GM18499 (cell line): ENCODE data around the gene SORCS2.
"Not testable (repeated sequence)": the region's sequence is repeated elsewhere in the genome, so short reads cannot be mapped to it uniquely, and the experiment has no call there.

Experiments
- ATAC-seq: cut with Tn5 transposase; IDR thresholded peaks from one replicate; pipeline ENCODE4 v1.9.1; 2021; ENCODE audit warnings: moderate number of reproducible peaks; ENCODE audit not compliant: insufficient read depth, unreplicated experiment

SORCS2 gene

DNA sequence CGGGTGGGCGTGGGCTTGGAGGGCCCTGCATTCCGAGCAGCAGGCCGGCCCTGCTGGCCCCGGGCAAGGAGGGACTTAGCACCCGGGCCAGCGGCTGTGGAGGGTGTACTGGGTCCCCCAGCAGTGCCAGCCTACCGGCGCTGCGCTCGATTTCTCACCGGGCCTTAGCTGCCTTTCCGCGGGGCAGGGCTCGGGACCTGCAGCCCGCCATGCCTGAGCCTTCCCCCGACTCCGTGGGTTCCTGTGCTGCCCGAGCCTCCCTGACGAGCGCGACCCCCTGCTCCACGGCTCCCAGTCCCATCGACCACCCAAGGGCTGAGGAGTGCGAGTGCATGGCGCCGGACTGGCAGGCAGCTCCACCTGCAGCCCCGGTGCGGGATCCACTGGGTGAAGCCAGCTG is 22.8 kb downstream of the SORCS2 start:
- not testable (repeated sequence) for ATAC-seq

DNA sequence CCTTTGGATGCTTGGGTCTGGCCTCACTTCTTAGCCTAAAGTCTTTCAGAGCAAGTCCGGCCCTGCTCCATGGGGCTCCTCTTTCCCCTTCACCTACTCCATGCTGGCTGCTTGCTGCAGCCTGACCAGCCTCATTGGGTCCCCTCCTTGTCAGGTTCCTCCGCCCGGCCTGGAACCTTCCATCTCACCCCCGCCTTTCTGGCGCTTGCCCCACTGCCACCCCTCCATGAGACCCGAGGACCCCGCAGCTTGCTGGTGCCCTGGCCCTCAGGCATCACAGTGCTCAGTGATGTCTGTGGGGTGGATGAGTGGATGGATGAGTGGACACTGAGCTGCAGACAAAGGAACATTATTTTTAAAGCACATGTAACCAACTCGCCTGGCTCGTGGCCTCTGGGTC is 24.7 kb downstream of the SORCS2 start:
- ATAC-seq, result no peak

DNA sequence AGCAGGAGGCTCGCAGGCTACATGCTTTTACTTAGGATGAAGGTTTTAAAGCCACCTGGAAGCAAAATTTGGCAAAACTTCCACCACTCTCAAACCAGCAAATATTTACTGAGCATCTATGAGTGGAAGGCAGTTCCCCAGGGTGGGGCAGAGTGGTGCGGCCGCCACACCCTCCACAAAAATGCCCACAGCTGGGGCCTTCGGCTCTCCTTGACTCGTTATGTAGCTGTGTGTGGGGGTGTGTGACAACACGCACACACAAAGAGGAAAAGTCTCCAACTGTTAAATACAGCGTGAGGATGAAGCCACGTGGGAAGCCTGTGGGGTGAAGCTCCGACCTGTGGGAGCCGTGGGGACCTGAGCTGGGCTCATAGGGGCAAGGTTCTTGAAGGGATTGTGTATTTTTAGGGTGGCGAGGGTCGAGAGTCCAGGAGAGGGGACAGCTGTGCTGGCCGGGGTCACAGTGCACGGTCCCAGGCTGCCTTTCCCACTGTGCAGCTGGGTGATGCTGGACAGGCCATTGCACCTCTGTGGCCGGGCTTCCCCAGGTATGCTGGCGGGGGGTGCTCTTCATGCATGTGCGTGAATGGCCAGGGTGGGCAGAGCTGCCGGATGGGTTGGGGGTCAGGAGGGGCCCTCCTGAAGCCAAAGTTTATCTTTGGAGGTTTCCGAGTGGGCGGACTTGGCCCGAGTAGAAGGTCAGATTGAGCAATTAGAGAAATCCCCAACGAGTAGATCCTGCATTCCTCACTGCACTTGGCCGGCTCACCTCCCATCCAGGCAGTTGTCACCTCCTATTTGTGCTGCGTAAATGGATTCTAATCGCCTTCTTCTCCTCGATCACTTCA is 25.4 kb downstream of the SORCS2 start:
- no peak for ATAC-seq

DNA sequence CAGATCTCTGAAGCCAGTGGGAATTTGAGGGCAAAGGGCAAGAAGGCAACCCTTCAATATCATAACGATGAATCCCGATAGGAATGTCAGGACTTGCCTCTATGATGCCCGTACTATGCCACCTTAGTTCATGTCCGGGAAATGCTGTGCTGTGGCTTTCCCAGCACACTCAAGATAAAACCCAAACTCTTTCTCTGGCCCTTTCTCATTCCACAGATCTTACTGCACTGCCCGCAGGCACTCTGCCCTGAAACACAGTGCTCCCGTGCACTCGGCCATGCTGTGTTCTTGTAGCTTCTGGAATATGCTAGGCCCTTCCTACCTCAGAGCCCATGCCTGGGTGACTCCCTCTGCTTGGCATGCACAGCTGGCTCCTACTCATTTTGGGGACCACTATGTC is 26.3 kb downstream of the SORCS2 start:
- ATAC-seq, result no peak

DNA sequence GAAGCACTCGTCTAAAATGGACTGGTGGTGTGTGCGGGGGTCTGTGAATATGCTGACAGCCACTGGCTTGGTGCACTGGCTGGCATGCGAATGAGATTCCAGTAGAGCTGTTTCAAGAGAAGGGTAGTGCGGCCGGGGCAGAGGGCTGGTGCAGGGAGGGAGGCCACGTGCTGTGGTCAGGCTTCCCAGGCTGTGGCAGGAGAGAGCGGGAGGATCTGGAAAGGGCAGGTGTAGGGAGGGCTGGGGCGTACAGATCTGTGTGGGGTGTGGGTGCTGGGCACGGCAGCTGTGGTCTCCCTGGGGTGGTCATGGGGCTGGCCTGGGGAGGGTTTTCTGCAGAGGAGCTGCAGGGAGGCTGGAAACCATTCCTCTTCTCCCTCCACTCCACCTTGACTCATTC is 30.2 kb downstream of the SORCS2 start:
- ATAC-seq, result no peak

DNA sequence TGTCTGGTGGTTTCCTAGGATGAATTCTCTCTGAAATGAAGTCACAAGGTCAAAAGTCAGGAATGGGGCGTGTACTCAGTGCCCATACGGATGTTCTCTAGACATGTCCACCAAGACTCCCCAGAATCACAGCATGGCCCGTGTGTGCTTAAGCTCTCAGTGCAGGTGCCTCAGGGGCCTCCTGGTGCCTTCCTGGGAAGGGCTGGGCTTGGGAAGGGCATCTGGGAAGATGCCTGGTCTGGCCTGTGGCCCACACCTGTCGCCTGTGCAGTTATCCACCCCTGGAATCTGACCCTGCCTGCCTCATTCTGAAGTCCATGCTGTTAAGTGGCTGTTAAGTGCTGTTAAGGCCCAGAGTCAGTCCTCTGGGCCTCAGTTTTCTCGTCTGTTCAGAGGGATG is 31.2 kb downstream of the SORCS2 start:
- ATAC-seq, result no peak

DNA sequence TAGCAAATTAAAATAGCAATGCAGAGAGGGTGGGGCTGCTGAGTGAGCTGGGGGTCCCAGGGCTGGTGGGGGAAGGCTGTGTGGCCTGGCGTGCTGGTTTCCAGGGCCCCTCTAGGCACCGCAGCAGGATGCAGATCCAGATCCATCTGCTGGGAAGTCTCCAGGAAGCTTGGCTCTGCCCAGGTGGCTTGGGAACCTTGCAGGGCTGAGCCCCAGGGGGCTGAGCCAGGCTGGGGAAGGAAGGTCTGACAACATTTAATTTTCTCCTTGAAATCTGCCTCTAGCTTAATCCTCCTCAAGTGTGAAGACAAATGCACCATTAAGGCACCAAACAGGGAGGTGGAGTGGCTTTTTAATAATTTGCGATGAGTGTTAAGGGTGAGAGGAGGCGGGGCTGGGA is 31.7 kb downstream of the SORCS2 start:
- no peak for ATAC-seq

DNA sequence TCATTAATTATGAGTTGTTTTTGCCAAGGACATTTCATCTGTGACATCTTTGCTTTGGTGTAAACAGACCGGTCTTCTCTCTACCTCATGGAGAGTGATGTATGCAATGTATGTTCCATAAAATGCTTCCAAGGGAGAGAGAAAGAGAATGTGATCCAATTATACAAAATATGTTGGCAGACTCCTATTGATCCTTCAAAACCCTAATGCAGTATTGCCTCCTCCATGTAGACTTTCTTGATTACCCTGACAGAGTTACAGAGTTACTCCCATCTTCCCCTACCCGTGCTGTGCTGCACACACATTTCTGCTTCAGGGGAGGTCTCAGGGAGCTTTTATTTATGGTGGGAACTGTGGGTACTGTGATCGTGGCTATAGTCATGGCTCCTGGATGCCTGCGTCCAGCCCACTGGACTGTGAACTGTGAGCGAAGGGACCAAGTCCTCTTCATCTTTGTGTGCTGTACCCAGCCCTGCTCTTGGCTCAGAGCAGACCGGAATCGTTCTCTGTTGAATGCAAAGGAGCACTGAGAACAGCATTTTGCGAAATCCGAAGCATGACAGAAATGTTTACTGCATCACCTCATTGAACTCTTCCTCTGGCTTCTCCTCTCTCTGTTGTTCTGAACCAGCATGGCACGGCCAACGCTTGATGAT is 32.7 kb downstream of the SORCS2 start:
- ATAC-seq, result no peak

DNA sequence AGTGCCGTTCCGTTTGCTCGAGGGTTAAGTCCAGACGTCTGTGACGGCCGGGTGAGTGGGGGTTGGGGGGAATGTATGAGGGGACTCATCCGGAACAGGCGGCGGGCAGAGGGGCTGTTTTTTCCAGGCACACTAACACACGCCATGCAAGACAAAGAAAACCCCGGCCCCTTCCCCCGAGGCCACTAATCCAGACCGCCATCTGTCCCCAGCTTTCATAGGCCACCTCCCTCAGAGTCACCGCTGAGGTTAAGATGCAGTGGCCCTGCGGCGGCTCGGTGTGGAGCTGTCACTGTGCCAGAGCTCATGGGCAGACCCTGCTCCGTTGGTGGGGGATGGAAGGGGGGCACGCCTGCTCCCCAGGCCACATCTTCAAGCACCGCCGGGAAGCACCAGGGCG is 34.1 kb downstream of the SORCS2 start:
- ATAC-seq, result no peak

DNA sequence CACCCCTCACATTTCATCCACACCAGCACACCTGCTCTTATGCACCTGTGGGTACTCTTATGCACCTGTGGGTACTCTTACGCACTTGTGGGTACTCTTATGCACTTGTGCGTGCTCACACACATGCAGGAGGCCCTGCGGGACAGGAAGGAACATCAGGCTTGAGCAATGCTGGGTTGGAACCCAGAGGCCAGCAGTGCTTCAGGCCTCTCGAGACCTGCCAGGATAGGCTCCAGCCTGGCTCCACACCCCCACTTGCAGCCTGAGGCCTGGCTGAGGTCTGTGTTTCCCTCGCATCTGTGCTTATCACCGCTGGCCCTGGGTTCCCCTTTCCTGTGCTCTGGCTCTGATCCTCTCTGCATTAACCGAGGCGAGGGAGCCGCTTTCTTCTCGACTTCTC is 34.7 kb downstream of the SORCS2 start:
- ATAC-seq, result no peak

DNA sequence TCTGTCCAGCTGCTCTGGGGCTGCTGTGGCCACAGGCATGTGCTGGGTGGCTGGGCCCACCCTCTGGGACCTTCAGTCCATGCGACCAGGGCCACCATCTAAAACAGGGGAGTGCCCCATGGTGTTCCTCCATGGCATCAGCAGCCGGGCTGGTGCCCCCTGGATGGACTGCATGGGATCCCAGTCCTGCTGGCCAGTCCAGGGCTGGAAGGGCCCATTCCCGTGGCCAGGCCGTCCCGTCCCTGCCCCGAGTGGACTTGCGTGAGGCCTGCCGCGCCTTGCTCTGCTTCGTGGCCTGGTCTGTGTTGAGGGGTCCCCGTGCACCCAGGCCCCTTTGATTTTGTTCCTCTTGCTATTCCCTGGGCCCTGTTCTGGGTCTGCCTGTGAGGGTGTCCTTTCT is 36.4 kb downstream of the SORCS2 start:
- ATAC-seq, result no peak

DNA sequence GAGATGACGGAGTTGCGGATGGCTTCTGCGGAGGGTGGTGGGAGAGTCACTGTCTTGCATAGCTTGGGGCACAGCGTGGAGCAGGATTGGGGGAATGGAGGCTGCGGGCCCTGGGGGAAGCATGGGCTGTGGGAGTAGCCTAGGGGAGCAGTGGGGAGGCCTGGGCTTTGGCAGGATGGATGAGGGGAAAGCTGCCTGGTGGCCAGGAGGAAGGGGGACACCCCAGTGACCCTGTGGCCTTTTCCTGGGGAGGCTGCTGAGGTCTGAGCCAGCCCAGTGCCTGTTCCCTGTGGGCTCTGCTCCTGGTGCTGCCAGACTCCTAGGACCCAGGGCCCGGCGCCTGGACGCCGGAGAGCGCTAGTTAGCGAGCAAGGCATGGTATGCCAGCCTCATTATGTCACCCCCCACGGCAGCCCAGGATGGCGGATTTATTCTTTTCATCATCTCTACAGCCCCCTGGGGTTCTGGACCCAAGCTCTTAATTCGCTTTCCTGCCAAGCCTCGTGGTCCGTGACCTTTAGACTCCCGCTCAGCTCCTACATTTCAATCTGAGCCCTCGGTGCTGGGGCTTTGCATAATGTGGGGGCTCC is 39.8 kb downstream of the SORCS2 start:
- ATAC-seq, result no peak

DNA sequence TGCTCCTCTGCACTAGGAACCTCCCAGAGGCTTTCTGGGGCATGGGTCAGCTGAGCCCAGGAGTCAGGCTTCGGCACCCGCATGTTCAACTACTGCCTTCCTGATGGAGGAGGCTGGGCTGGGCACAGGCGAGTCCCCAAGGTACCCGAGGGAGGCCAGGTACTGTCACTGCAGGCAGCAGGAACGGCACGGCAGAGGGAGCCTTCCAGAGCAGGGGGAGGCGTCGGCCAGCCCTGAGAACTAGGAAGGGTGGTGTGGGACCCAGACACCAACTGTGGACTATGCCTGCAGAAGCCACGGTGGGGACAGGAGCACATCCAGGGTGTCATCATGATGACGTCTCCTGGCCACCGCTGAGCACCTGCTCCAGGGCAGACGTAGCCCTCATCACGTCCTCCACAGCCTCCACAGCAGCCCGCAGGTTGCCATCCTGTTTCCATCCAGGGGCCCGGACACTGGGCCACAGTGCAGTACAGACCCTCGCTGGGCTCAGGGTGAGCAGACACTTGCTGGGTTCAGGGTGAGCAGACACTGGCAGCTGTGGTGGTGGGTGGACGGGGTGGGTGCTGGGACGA is 40.8 kb downstream of the SORCS2 start:
- no peak for ATAC-seq

DNA sequence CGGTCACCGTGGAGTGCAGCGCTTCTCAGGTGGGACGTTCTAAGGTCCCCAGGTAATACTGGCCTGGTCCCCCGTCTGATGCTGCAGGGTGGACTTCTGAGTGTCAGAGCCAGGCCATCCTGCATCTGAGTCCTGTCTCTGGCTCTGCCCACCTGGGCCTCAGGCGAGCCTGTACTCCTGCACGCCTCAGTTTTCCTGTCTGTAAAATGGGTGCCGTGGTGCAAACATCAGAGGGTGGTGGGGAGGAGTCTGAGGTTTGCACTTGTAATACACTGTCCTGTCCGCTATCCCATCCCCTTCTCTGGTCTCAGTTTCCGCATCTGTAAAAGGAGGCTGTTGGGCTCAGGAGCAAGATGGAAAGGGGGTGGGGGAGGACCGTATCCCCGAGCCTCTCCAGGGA is 41.3 kb downstream of the SORCS2 start:
- no peak for ATAC-seq

DNA sequence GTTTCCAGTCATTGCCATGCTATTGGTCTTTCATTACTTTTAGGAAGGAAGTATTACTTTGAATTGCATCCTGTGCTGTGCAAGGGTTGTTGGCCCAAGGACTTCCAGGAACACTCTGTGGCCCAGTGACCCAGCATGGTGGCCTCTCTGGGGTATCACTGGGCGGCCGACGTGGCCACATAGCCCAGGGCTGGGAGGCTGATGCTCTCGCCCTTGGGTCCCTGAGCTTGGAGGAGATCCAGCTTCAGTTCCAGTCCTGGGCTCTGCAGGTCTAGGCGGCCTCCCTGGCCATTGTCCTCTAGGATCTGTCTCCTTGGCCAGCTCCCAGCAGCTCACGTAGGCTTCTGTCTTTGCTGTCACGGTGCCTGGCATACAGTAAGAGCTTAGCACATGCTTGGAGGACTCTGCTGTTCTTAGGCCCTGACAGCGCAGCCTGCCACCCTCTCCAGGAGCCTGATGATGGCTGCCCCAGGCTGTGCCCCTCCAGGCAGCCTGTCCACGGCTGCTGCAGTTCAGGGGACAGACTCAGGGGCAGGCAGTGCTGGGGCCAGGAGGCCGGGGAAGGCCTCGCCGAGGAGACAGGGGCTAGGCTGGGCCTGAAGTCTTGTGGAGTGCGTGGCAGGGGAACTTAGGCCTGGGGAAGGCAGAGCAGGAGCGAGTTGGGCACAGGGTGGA is 42.2 kb downstream of the SORCS2 start:
- no peak for ATAC-seq

DNA sequence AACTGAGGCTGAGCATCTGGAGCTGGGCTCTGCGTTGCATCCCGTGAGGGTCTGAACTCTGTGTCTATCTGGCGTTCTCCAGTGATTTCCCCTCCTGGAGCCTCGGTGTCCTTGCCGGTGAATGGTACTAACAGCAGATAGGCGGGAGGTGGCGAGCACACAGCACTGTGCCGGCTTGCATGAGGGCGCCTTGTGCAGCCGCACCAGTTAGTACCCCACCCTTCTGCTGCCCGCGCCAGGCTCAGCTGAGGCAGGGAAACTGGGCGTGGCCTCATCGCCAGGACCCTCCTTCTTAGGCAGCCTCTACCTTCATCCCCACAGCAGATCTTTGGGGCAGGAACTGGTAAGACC is 42.7 kb downstream of the SORCS2 start:
- no peak for ATAC-seq

DNA sequence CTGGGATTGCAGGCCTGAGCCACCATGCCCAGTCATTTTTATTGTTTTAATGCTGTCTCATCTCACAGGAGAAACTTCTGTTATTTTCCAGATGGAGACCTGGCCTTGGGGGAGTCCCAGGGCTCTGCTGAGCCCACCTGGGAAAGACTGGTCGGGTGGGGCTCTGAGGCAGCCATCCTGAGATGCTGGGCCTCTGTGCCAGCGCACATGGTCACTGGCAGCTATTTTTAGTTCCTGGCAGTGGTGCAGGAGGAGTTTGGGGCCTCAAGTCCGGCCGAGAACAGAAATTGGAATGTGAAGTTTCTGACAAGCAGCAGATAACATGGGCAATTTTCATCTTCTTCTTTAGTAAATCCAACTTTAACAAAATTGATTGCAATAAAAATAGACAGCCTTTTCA is 44.5 kb downstream of the SORCS2 start:
- ATAC-seq, result no peak

DNA sequence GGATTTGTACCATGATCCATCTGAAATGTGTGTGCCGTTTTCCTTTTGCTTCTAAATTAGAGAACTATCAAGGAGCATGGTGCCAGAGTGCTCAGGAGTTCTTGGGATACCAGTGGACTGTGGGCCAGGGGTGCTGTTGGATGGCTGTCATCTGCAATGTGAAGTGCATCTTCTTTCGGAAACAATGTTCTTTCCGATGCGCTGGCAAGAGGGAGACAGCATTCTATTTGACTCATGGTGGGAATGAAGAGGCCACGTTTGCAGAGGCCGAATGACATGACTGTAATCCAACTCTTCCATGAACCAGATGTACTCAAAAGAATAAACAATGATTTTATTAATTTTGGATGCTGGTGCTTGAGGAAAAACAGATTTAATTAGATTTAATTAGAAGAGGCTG is 45.5 kb downstream of the SORCS2 start:
- ATAC-seq, result no peak

DNA sequence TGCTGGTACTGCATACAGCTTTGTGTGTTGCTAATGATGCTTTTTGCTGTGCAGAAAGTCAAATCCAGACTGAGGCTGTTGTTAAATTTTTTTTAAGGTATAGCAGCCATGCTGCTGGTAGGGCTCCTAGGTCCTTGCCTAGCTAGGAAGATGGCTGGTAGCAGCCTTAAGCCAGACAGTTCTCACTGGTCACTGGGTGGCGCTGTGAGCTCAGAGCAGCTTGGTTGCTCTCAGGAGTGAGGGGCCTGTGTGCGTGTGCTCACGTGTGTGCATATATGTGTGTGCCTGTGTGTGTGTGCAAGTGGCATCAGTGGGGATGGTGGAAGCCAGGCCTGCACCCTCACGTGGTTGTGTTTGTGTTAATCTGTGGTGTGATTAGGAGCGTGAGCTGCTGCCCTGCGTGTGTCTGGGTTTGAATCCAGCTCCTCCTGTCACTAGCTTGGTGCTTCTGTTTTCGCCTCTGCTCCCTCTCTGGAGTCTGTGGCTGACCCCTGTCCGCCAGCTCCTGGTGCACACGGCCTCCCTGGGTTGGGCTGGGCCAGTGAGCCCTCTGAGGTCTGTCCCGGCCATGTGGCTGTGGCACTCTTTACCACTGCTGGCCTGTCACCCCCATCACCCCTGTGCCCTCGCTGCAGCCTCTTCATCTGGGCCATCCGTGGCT is 46.1 kb downstream of the SORCS2 start:
- no peak for ATAC-seq

DNA sequence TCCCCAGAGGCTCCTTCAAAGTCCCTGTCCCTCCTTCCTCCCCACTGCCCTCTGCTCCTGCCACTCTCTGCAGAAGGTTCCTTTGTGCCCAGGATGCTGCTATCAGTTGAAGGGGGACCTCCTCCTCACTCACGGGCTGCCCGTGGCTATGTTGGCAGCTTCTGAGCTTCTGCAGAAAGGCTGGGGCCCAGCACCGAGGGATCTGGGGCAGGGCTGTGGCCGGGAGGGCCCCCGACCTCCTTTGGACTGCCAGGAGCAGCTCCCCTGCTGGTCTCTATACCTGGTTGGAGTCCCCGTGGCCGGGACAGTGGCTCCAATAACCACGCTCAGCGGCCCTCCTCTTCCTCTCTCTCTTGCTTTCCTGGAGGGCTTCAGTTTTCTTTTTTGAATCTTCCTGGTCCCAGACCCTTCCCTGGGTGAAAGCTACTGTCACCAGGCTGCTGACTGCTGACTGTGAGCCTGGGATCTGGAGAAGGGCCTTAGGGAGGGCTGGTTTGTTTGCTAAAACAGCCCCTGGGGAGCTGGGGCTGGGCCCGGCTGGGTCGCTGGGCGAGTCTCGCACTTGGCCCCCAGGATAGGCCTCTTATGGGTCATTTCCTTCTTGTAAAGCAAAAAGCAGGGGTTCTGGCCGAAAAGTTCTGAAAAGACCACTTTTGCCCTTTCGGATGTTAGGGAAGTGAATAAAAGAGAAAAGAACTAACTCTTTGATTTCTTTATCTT is 46.9 kb downstream of the SORCS2 start:
- no peak for ATAC-seq
